ENCODE data around the gene HS6ST2.

DNA sequence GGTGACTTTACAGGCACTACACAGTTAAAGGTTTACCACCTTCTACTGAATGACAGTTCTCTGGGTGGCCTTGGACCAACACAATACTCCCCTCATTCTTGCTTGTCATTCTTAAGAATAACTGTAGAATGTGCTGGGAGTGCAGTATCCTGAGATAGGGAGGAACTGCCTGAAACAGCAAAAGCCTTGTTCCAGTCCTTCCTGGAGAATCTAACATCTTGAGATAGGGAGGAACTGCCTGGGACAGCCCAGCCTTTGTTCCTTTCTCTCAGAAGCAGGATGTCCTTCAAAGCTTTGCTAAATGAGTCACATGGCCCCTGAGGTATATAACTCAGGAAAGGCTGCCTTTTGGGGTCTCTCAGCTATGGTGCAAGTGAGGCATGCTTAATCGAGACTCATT is 323.9 kb downstream of the HS6ST2 start:
- TF ChIP-seq POLR2A (IDR thresholded peaks at IDR 0.05): no peak
- TF ChIP-seq, protein P1, sequence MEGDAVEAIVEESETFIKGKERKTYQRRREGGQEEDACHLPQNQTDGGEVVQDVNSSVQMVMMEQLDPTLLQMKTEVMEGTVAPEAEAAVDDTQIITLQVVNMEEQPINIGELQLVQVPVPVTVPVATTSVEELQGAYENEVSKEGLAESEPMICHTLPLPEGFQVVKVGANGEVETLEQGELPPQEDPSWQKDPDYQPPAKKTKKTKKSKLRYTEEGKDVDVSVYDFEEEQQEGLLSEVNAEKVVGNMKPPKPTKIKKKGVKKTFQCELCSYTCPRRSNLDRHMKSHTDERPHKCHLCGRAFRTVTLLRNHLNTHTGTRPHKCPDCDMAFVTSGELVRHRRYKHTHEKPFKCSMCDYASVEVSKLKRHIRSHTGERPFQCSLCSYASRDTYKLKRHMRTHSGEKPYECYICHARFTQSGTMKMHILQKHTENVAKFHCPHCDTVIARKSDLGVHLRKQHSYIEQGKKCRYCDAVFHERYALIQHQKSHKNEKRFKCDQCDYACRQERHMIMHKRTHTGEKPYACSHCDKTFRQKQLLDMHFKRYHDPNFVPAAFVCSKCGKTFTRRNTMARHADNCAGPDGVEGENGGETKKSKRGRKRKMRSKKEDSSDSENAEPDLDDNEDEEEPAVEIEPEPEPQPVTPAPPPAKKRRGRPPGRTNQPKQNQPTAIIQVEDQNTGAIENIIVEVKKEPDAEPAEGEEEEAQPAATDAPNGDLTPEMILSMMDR (IDR thresholded peaks at IDR 0.05): no peak
